Measurements from ENCODE around the gene SORT1.

Gene SORT1

GRCh38 chr1:109394591-109395281, 3.0 kb downstream of the SORT1 start:
- TF ChIP-seq, protein P1, sequence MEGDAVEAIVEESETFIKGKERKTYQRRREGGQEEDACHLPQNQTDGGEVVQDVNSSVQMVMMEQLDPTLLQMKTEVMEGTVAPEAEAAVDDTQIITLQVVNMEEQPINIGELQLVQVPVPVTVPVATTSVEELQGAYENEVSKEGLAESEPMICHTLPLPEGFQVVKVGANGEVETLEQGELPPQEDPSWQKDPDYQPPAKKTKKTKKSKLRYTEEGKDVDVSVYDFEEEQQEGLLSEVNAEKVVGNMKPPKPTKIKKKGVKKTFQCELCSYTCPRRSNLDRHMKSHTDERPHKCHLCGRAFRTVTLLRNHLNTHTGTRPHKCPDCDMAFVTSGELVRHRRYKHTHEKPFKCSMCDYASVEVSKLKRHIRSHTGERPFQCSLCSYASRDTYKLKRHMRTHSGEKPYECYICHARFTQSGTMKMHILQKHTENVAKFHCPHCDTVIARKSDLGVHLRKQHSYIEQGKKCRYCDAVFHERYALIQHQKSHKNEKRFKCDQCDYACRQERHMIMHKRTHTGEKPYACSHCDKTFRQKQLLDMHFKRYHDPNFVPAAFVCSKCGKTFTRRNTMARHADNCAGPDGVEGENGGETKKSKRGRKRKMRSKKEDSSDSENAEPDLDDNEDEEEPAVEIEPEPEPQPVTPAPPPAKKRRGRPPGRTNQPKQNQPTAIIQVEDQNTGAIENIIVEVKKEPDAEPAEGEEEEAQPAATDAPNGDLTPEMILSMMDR (IDR thresholded peaks at IDR 0.05; ENCODE audit: low read depth, low read length) = no peak
- H3K4me3 ChIP-seq (ENCODE audit: low read depth, low read length) = no peak overlapping the region
- no peak for DNase-seq

DNA sequence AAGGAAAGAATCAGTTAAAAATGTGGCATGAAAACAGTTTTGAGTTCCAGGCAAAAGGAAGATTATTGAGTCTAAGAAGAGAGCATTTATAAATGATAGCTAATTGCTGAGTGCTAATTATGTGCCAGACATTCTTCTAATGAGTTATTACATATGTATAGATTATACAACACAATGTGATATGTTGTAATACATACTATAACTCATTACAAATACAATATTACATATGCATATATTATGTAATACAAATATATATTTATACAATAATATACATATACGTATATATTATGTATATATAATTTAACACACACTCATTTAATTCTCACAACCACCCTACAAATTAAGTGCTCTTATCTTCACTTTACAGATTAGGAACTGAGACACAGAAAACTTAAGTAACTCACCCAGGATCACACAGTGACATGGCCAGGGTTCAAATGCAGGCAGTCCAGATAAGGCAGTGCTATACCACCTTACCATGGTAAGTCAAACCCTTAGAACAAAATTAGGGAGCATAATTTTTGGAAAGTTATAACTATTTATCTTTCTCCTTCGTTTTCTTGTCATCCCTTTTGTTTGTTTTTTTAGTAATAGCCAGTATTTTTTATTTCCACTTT, 4.0 kb downstream of the SORT1 start:
- no peaks in the 10 kb centered on the region for H3K9me3 ChIP-seq
- DNase-seq = no peak
- no peaks in the 10 kb centered on the region; the same call in 1 of the 2 replicates for H3K27me3 ChIP-seq
- TF ChIP-seq, protein P1 (IDR thresholded peaks at IDR 0.05; ENCODE audit: low read depth, low read length) = no peak
- H3K4me1 ChIP-seq = peaks cover 3% of the 10 kb centered on the region; the same call in 1 of the 2 replicates
- no peaks in the 10 kb centered on the region for H3K36me3 ChIP-seq
- no peak overlapping the region for H3K4me3 ChIP-seq (ENCODE audit: low read depth, low read length)

More at GRCh38 chr1:109394591-109395281, 3.0 kb downstream of the SORT1 start:
- Histone ChIP-seq H3K4me1 (peaks cover 3% of the 10 kb centered on the region; the same call in 1 of the 2 replicates), H3K27me3 (no peaks in the 10 kb centered on the region; the same call in 1 of the 2 replicates), H3K9me3 (no peaks in the 10 kb centered on the region), H3K36me3 (no peaks in the 10 kb centered on the region)

DNA sequence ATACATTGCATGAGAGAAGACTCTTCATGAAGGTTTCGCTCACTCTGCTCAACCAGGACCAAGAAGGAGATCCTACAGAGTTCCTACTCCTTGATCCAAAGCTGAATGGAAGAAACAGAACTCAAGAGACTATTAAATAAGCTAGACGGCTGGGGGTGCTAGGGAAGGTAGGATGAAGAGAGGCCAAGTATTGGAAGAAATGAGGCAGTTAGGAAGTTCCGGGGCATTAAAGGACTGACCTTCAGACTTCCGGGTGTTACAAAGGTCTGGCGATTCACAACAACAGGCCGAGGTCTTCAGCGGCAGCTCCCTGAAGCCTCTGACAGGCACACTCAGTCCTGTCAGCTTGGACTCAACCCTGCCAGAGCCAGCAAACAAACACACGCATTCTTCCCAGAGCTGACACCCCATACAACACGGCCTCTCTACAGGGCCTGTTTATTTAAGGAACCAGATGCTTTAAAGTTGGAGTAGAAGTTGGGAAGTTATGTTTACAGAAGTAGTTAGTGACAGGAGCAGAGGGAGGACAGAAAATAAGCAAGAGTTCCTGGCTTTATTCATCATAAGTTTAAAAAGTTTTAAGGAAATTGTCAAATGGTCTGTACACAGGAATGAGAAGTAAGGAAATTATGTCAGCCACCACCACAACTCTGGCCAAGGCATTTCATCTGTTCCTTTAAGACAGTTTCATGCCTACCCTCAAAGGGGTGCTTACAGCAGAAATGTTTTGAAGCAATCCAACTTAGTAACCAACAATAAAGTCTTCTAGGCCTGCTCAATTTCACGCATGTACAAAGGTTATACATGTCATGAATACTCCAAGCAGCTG, 4.7 kb downstream of the SORT1 start:
- no peak overlapping the region for H3K4me3 ChIP-seq (ENCODE audit: low read depth, low read length)
- H3K27me3 ChIP-seq = no peaks in the 10 kb centered on the region; the same call in 1 of the 2 replicates
- H3K36me3 ChIP-seq = no peaks in the 10 kb centered on the region
- DNase-seq = peak; percentile 16
- H3K4me1 ChIP-seq = peaks cover 3% of the 10 kb centered on the region; the same call in 1 of the 2 replicates
- TF ChIP-seq, protein P1 (IDR thresholded peaks at IDR 0.05; ENCODE audit: low read depth, low read length) = no peak
- no peaks in the 10 kb centered on the region for H3K9me3 ChIP-seq

GRCh38 chr1:109392037-109392787, 5.5 kb downstream of the SORT1 start:
- Histone ChIP-seq H3K36me3 (no peaks in the 10 kb centered on the region), H3K9me3 (no peaks in the 10 kb centered on the region), H3K4me3 (ENCODE audit: low read depth, low read length) (no peak overlapping the region), H3K4me1 (peaks cover 3% of the 10 kb centered on the region; the same call in 1 of the 2 replicates), H3K27me3 (no peaks in the 10 kb centered on the region)
- TF ChIP-seq, protein P1 (IDR thresholded peaks at IDR 0.05; ENCODE audit: low read depth, low read length) = no peak
- DNase-seq = no peak

GRCh38 chr1:109391626-109392025, 6.1 kb downstream of the SORT1 start:
- H3K4me1 ChIP-seq = peaks cover 3% of the 10 kb centered on the region; the same call in 1 of the 2 replicates

More at GRCh38 chr1:109391626-109392025, 6.1 kb downstream of the SORT1 start:
- TF ChIP-seq, protein P1 (IDR thresholded peaks at IDR 0.05; ENCODE audit: low read depth, low read length) = no peak
- Histone ChIP-seq H3K27me3 (no peaks in the 10 kb centered on the region), H3K4me3 (ENCODE audit: low read depth, low read length) (no peak overlapping the region), H3K9me3 (no peaks in the 10 kb centered on the region), H3K36me3 (no peaks in the 10 kb centered on the region)
- no peak for DNase-seq
